Peyer's patch (tissue), 4 donors: ENCODE results near the gene ENG.

Experiments used
- CTCF ChIP-seq, 6 experiments: fragments of 450-650 bp in 4 of 6; fragments of 200-600 bp in 2 of 6; sonication (generic) in 1 of 6; IDR thresholded peaks; one replicate each; pipeline ENCODE4 v1.5.1; 2017 to 2019; ENCODE audit warnings: antibody characterized with exemption in 6 of 6, mild to moderate bottlenecking in 3 of 6, moderate library complexity in 1 of 6
- POLR2A ChIP-seq, 2 donors: fragments of 450-650 bp; IDR thresholded peaks; one replicate each; pipeline ENCODE4 v1.5.1; 2017; ENCODE audit warnings: antibody characterized with exemption in 2 of 2, mild to moderate bottlenecking in 2 of 2, moderate library complexity in 2 of 2

GRCh38 chr9:127854960-127855359 lies 502 bp upstream of the ENG start:
- no peak for TF ChIP-seq CTCF (IDR thresholded peaks at IDR 0.05)
- TF ChIP-seq POLR2A (IDR thresholded peaks at IDR 0.05): no peak
